T-helper 9 cell (primary cell): ENCODE measurements around the gene OR8G5.

Experiments
- DNase-seq: peaks from one replicate; pipeline ENCODE4 v3.0.0-alpha.2; 2020

The OR8G5 gene

DNA sequence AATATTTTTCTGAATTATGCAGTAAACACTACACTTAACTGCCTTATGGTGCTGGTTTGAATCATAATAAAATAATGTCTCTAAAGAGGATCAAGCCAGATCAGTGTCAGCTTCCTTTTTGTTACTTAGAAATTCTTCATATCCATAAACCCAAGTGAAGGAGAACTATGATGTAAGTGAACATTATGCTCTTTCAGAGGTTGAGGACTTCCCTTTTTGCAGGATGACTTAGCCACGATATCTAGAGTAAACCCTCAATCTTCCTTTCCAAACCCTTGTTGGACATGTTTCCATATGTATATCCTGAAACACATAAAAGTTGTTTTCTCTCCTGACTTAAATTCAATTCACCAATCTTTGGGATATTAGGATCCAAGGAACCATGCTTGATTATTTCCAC is 38.5 kb downstream of the OR8G5 start:
- no peak for DNase-seq

DNA sequence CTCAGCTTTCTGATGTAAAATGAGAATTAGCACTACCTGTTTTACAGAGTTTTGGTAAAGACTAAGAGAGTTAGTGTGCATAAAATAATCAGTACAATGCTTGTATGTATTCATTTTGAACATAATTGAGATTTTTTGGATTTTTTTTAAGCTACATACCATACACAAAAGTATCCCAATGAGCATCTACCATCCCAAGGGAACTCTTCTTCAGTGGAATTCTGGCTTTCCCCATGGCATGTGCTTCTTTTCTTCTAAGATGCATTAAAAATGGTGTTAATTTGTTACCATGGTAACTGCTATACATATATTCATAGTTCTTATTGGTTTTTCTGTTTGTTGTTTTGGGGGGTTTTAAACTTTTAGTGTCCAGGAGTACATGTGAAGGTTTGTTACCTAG is 39.8 kb downstream of the OR8G5 start:
- DNase-seq: no peak

- no peak for DNase-seq
Observed at GRCh38 chr11:124297921-124298320, 41.7 kb downstream of the OR8G5 start.

GRCh38 chr11:124301548-124301947 is 45.4 kb downstream of the OR8G5 start:
- no peak for DNase-seq

DNA sequence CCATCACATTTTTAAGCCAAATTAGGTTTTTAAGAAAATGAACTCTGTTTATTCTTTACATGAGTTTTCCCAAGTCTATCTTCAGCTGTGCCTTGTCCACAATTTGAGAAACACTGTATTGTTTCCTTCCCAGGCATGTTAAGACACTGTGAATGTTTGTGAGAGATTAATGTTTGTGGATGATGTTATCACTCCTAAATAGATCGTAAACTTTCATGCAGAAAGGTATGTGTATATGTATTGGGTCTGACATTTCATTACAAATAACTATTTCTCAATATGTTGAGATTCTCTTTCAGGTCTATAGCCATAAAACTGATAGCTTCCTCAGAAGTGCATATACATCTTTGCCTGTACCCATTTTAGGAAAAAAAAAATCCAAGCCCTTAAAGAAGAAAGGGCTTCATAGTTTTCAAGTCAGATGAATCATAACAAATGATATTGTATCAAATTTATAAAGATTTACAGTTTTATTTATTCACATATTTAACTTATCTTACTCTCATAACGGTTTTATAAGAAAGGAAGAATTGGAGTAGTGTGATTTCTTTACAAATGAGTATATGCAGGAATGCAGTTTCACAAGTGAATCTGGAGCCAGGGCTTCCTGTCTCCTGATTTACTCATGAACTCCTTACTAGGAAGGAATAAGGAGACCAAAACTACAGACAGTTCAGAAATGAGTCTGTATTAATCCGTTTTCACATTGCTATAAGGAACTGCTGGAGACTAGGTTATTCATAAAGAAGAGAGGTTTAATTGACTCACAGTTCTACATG is 46.4 kb downstream of the OR8G5 start:
- no peak for DNase-seq

- no peak for DNase-seq
Observed at GRCh38 chr11:124307093-124307492, 50.9 kb downstream of the OR8G5 start.

GRCh38 chr11:124310721-124311120 is 54.5 kb downstream of the OR8G5 start:
- DNase-seq: no peak

DNA sequence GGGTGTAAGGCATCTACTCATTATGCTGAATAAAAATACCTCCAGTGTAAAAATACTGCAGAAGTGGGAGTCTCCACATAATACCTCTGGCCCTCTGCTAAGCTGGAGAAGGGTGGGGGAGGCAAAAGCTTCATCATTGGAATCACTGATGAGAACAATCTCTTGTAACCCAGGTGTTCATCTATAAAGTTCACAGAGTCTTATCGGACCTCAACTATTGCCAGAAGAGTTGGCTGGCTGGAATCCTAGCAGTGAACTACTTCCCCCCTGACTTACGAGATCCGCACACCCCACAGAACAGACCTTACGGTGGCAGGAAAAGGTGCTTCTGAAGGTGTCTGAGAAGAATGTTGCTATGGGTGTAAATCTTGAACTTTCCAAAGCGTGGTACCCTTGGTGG is 55.1 kb downstream of the OR8G5 start:
- no peak for DNase-seq

GRCh38 chr11:124311670-124312069 is 55.5 kb downstream of the OR8G5 start:
- no peak for DNase-seq

DNA sequence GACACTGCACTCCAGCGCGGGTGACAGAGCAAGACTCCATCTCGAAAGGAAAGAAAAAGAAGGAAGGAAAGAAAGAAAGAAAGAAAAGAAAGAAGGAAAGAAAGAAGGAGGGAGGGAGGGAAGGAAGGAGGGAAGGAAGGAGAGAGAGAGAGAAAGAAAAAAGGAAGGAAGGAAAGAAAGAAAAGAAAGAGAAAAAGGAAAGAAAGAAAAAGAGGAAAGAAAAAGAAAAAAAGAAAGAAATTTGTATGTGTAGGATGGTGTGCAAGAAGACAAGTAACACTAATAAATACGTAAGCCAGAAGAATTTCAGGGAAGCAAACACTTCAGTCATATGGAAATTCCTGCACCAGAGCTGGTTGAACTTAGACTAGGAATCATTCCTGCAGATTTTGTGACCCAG is 57.0 kb downstream of the OR8G5 start:
- DNase-seq: no peak

DNA sequence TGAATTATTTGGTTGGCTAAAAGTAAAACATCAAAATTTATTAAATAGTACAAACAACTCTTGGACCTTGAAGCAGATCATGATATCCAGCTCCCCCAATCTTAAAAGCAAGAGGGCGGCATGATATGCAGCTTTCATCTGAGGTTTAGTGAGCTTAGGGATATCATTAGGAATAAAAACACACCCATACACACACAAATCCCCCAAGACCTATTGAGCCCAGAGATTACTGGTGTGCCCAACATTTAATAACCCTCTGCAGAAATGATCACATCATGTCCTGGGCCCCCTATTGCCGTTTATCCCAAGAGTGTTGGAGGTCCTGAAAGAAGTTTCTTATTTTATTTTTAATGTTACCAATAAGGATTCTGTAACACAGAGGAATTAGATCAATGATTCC is 57.7 kb downstream of the OR8G5 start, which contains the start of gene OR8D1:
TSS of gene OR8D1 (minus strand) at position 101 of the 400 bp plus-strand sequence. CDS start 3,183 bp downstream, outside the sequence.
- DNase-seq: no peak

DNA sequence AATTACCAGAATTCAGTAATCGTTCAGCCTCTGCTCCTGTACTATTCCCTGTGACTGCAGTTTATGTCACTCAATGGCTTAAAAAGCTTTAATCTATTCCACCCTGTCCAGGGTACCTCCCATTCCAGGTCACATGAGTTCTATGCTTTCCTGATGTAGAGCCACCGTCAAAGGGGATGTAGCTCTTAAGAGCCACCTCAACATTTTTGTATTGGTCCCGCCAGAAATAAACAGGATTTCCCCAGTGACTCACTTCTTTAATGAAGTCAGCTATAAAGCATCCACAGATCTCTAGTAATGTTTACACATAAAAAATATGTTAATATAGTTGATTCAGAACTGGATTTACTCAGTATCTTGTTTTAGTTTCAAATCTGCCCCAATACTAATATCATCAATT is 58.9 kb downstream of the OR8G5 start:
- DNase-seq: no peak
